ENCODE measurements around the gene AMZ1.

Gene AMZ1

DNA sequence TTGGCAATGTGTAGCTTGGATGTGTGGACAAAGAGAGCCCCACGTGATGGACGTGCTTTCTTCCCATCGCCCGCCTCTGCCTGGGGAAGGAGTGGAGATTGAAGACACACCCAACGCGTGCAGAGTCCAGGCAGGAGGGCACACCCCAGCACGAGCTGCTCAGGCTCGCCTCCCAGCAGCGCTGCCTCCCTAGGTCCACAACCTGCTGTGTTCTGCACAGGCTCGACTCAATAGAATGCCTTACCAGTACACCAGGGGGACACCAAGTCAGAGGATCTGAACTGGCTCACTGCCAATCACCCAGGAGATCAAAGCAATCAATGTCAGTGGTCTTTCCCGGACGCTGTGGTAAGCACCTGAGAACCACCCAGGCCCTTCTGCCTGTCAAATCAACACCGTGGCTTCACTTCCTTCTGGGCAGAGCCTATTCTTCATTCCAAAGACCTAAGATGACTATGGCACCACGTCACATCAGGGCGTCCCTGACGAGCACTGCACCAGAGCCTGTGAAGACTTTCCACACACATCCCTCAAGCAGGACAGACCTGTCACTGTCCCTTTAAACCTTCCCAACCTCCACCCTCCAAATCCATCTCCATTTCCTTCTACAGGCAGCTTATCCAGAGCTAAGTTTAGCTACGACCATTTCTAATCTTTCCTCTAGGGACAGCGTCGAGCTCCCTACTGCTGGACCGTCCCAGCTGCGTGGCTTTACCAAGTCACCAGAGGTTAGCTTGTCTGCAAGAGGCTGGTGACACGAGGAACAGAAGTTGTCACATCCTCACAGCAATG lies 72.3 kb downstream of the AMZ1 start:
- Histone ChIP-seq H3K4me1 (ENCODE audit: control insufficient read depth, insufficient read depth, low read length) (peaks cover 10% of the 10 kb centered on the region), H3K9me3 (ENCODE audit: control insufficient read depth, low read length) (no peaks in the 10 kb centered on the region), H3K36me3 (ENCODE audit: control insufficient read depth, insufficient read depth, low read length) (no peaks in the 10 kb centered on the region), H3K4me3 (ENCODE audit: insufficient read depth, low read depth, low read length) (no peak overlapping the region), H3K27me3 (ENCODE audit: control insufficient read depth, insufficient read depth, low read length, poor library complexity, severe bottlenecking) (no peaks in the 10 kb centered on the region), H3K27ac (ENCODE audit: insufficient read depth, low read depth, low read length, poor library complexity, severe bottlenecking) (no peak overlapping the region)
- WGBS, 2 experiments = 78 to 80% methylated on average over 22 of the region's 22 CpGs

- no peak overlapping the region for H3K27ac ChIP-seq (ENCODE audit: insufficient read depth, low read depth, low read length, poor library complexity, severe bottlenecking)
- H3K4me1 ChIP-seq (ENCODE audit: control insufficient read depth, insufficient read depth, low read length) = peaks cover 10% of the 10 kb centered on the region
- H3K9me3 ChIP-seq (ENCODE audit: control insufficient read depth, low read length) = no peaks in the 10 kb centered on the region
- 96% methylated on average over 19 of the region's 19 CpGs for WGBS, 2 experiments
- H3K4me3 ChIP-seq (ENCODE audit: insufficient read depth, low read depth, low read length) = no peak overlapping the region
- no peaks in the 10 kb centered on the region for H3K36me3 ChIP-seq (ENCODE audit: control insufficient read depth, insufficient read depth, low read length)
- no peaks in the 10 kb centered on the region for H3K27me3 ChIP-seq (ENCODE audit: control insufficient read depth, insufficient read depth, low read length, poor library complexity, severe bottlenecking)
Measured at GRCh38 chr7:2761131-2761624, 73.2 kb downstream of the AMZ1 start.

- H3K9me3 ChIP-seq (ENCODE audit: control insufficient read depth, low read length) = no peaks in the 10 kb centered on the region
- WGBS, 2 experiments = 94 to 95% methylated on average over 29 of the region's 29 CpGs
- no peak overlapping the region for H3K27ac ChIP-seq (ENCODE audit: insufficient read depth, low read depth, low read length, poor library complexity, severe bottlenecking)
- no peak overlapping the region for H3K4me3 ChIP-seq (ENCODE audit: insufficient read depth, low read depth, low read length)
- no peaks in the 10 kb centered on the region for H3K36me3 ChIP-seq (ENCODE audit: control insufficient read depth, insufficient read depth, low read length)
- H3K27me3 ChIP-seq (ENCODE audit: control insufficient read depth, insufficient read depth, low read length, poor library complexity, severe bottlenecking) = no peaks in the 10 kb centered on the region
- H3K4me1 ChIP-seq (ENCODE audit: control insufficient read depth, insufficient read depth, low read length) = peaks cover 10% of the 10 kb centered on the region
Measured at GRCh38 chr7:2761801-2762497, 73.9 kb downstream of the AMZ1 start.

- Histone ChIP-seq H3K36me3 (ENCODE audit: control insufficient read depth, insufficient read depth, low read length) (no peaks in the 10 kb centered on the region), H3K4me1 (ENCODE audit: control insufficient read depth, insufficient read depth, low read length) (peaks cover 10% of the 10 kb centered on the region)
Measured at GRCh38 chr7:2763597-2763996, 75.6 kb downstream of the AMZ1 start.

DNA sequence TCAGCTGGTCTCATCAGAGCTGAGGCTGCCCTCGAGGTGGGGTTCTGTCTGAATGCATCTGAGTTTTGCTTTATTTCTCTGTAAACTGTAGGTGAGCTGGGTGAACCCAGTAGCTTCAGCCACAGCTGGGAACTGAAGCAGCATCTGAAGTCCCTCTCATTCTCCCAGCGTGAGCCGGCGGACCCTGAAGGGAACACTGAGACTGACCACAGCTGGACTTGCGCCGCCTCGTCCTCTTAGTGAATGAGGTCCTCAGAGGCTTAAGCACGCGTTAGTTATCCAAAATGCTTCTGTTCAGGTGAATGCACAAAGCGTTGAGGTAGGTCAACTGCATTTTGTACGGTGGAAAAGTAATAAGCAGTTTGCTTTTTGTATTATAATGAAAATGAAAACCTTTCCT lies 76.6 kb downstream of the AMZ1 start:
- no peaks in the 10 kb centered on the region for H3K27me3 ChIP-seq (ENCODE audit: control insufficient read depth, insufficient read depth, low read length, poor library complexity, severe bottlenecking)
- WGBS, 2 experiments = 94 to 96% methylated on average over 11 of the region's 11 CpGs
- no peaks in the 10 kb centered on the region for H3K36me3 ChIP-seq (ENCODE audit: control insufficient read depth, insufficient read depth, low read length)
- no peak overlapping the region for H3K4me3 ChIP-seq (ENCODE audit: insufficient read depth, low read depth, low read length)
- H3K4me1 ChIP-seq (ENCODE audit: control insufficient read depth, insufficient read depth, low read length) = peaks cover 10% of the 10 kb centered on the region
- H3K9me3 ChIP-seq (ENCODE audit: control insufficient read depth, low read length) = no peaks in the 10 kb centered on the region
- no peak overlapping the region for H3K27ac ChIP-seq (ENCODE audit: insufficient read depth, low read depth, low read length, poor library complexity, severe bottlenecking)

More at GRCh38 chr7:2763597-2763996, 75.6 kb downstream of the AMZ1 start:
- Histone ChIP-seq H3K9me3 (ENCODE audit: control insufficient read depth, low read length) (no peaks in the 10 kb centered on the region), H3K4me3 (ENCODE audit: insufficient read depth, low read depth, low read length) (no peak overlapping the region), H3K27me3 (ENCODE audit: control insufficient read depth, insufficient read depth, low read length, poor library complexity, severe bottlenecking) (no peaks in the 10 kb centered on the region), H3K27ac (ENCODE audit: insufficient read depth, low read depth, low read length, poor library complexity, severe bottlenecking) (no peak overlapping the region)
- WGBS, 2 experiments = 88 to 92% methylated on average over 6 of the region's 6 CpGs

Measured in ectodermal cell (in vitro differentiated cells).